HG03442 (cell line): ENCODE data around the gene TMEM163.
"Not testable (repeated sequence)": the region's sequence is repeated elsewhere in the genome, so short reads cannot be mapped to it uniquely, and the experiment has no call there.

Experiments used
- ATAC-seq: cut with Tn5 transposase; IDR thresholded peaks from one replicate; pipeline ENCODE4 v1.9.1; 2021; ENCODE audit warnings: mild to moderate bottlenecking, moderate library complexity; ENCODE audit not compliant: unreplicated experiment

Gene TMEM163

GRCh38 chr2:134540990-134541389, 177.8 kb downstream of the TMEM163 start:
- ATAC-seq, result no peak

- ATAC-seq, result no peak
Measured at GRCh38 chr2:134539981-134540380, 178.8 kb downstream of the TMEM163 start.

GRCh38 chr2:134537702-134538101, 181.1 kb downstream of the TMEM163 start:
- ATAC-seq, result no peak

GRCh38 chr2:134537121-134537520, 181.7 kb downstream of the TMEM163 start:
- ATAC-seq, result no peak

GRCh38 chr2:134536296-134536695, 182.5 kb downstream of the TMEM163 start:
- ATAC-seq, result no peak

GRCh38 chr2:134532537-134532936, 186.3 kb downstream of the TMEM163 start:
- ATAC-seq, result no peak

GRCh38 chr2:134527381-134527780, 191.4 kb downstream of the TMEM163 start:
- no peak for ATAC-seq

GRCh38 chr2:134522496-134523455, 196.0 kb downstream of the TMEM163 start:
- ATAC-seq, result no peak

- ATAC-seq, result no peak
Measured at GRCh38 chr2:134518101-134518500, 200.7 kb downstream of the TMEM163 start.

GRCh38 chr2:134515137-134515536, 203.7 kb downstream of the TMEM163 start:
- no peak for ATAC-seq

- ATAC-seq, result no peak
Measured at GRCh38 chr2:134513465-134513804, 205.4 kb downstream of the TMEM163 start.

- ATAC-seq, result no peak
Measured at GRCh38 chr2:134512734-134513464, 205.9 kb downstream of the TMEM163 start.

- ATAC-seq, result no peak
Measured at GRCh38 chr2:134508391-134508790, 210.4 kb downstream of the TMEM163 start.

GRCh38 chr2:134507697-134508096, 211.1 kb downstream of the TMEM163 start:
- no peak for ATAC-seq

GRCh38 chr2:134507159-134507558, 211.6 kb downstream of the TMEM163 start:
- ATAC-seq, result not testable (repeated sequence)

GRCh38 chr2:134505446-134505845, 213.4 kb downstream of the TMEM163 start:
- no peak for ATAC-seq

GRCh38 chr2:134504586-134505336, 214.0 kb downstream of the TMEM163 start:
- no peak for ATAC-seq

- no peak for ATAC-seq
Measured at GRCh38 chr2:134502104-134502503, 216.7 kb downstream of the TMEM163 start.

- ATAC-seq, result no peak
Measured at GRCh38 chr2:134501476-134502091, 217.2 kb downstream of the TMEM163 start.

- no peak for ATAC-seq
Measured at GRCh38 chr2:134500211-134500935, 218.4 kb downstream of the TMEM163 start.
